GM18508 (cell line): ENCODE results near the gene ARRDC2.
"Not testable (repeated sequence)": the region's sequence is repeated elsewhere in the genome, so short reads cannot be mapped to it uniquely, and the experiment has no call there.

Source experiments
- ATAC-seq: cut with Tn5 transposase; IDR thresholded peaks from one replicate; pipeline ENCODE4 v1.9.1; 2021; ENCODE audit warnings: moderate number of reproducible peaks; ENCODE audit not compliant: insufficient read depth, unreplicated experiment

Gene ARRDC2

GRCh38 chr19:17988161-17988560, 19.8 kb upstream of the ARRDC2 start:
- ATAC-seq = no peak

- no peak for ATAC-seq
Observed at GRCh38 chr19:17989425-17990094, 18.4 kb upstream of the ARRDC2 start.

DNA sequence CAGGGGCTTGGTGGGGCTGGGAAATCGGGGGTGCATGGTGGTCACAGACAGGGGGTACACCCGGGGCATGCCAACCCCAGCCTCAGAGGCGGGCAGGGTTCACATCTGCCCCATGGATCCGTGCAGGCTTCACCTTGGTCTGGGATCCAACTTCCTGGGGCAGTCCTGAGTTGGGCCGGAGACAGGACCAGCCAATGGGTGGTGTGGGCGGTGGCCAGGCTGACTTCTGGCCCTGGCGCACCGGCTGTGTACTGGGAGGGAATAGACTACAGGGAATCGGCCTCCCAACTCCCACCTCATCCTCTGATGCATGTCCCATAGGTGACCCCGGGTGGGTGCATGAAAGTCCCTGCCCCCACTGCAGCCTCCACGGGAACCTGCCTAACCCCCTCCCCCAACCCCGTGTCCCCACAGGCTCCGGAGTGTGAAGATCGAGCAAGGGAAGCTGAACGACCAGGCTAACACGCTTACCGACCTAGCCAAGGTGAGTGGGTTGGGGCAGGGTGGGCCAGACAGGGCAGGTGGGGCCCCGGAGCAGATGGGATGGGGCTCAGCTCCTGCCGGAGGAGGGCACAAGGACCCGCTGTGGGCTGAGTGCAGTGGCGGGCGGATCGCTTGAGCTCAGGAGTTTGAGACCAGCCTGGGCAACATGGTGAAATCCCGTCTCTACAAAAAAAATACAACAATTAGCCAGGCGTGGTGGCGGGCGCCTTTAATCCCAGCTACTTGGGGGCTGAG, 14.7 kb upstream of the ARRDC2 start:
- ATAC-seq = no peak

DNA sequence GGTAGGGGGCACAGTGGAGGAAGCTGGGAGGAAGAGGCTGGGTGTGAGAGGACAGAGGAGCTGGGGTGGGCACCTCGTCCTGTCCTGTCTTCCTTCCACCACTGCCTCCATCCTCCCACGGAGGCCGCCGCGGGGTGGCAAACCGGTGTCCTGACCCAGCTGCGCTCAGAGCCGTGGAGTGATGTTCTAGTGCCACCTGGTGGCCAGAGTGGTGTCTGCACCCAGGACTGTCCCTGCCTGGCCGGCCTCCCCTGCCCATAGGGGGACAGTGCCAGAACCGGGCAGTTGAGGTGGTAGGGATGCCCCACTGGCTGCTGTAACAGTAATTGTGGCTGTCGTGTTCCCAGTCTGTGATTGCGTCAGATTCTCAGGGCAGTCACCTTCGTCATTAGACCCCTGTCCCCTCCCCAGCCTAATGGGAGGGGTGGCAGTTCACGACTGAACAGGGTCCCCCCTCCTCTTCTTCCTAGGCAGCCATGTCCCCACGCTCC, 11.1 kb upstream of the ARRDC2 start:
- no peak for ATAC-seq

- no peak for ATAC-seq
Observed at GRCh38 chr19:17997969-17998826, 9.8 kb upstream of the ARRDC2 start.

DNA sequence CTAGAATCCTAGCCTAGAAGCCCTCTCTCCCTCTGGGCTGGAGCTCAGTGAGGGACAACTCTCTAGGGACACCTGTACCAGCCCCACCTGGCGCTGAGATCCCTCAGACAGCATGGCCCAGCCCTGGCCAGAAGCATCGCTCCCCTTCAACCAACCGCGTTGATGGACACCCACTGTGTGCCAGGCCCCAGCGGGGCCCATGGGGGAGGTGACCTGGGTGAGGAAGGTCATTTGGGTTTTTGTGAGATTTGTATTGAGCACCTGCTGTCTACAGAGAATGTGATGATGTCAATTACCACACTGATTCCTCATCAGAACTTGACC, 9.2 kb upstream of the ARRDC2 start:
- no peak for ATAC-seq

GRCh38 chr19:17999684-18000479, 8.1 kb upstream of the ARRDC2 start:
- no peak for ATAC-seq

- no peak for ATAC-seq
Observed at GRCh38 chr19:18000480-18000914, 7.5 kb upstream of the ARRDC2 start.

DNA sequence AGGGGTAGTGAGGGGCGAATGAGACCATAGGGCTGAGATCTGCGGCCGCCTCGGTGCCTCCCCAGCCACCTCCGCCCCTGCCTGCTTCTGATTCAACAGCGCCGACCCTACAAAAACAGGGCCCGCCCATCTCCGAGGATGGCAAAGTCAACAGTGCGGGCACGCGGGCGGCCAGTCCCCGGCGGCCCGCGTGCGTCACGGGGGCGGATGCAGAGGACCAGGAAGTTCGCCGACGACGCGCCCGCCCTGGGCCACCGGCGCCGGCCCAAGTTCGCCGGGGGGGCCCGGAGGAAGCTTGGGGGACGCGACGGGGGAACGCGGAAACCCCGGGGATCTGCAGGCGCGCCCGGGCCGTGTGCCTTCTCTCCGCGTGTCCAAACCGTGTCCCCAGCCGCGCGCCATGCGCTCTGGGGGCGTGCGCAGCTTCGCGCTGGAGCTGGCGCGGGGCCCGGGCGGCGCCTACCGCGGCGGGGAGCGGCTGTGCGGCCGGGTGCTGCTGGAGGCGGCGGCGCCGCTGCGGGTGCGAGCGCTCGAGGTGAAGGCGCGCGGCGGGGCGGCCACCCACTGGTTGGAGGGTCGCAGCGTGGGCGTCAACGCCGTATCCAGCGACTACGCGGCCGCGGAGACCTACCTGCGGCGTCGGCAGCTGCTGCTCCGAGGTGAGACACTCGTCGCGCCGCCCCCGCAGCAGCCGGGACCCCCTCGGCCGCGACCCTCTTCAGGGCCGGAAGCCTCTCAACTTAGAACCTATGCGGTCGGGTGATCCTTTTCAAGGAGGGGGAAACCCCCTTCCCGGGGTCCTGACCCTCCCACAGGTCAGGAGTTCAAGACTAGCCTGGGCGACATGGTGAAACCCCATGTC, 6.8 kb upstream of the ARRDC2 start:
- no peak for ATAC-seq

DNA sequence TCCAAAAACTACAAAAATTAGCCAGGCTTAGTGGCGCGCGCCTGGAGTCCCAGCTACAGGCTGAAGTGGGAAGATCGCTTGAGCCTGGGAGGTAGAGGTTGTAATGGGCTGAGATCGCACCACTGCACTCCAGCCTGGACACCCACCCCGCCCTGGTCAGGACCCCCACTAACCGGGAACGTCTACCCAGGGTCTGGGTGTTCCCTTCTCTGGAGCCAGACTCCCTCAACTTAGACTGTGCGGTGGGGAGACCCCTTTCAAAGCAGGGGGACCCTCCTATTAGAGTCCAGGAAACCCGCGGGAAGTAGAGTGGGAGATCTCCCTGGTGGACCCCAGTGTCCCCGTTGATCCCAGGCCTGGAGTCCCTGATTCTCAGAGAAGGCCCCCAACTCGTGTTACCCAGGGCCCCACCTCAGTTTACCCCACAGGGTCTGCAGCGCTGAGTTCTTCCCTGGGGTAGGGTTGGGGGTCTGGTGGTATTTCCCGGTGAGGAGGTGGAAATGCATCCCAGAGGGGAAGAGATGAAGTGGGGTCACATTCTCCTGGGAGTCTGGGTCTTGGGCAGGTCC, 6.1 kb upstream of the ARRDC2 start:
- ATAC-seq = no peak

GRCh38 chr19:18002347-18002850, 5.6 kb upstream of the ARRDC2 start:
- no peak for ATAC-seq

DNA sequence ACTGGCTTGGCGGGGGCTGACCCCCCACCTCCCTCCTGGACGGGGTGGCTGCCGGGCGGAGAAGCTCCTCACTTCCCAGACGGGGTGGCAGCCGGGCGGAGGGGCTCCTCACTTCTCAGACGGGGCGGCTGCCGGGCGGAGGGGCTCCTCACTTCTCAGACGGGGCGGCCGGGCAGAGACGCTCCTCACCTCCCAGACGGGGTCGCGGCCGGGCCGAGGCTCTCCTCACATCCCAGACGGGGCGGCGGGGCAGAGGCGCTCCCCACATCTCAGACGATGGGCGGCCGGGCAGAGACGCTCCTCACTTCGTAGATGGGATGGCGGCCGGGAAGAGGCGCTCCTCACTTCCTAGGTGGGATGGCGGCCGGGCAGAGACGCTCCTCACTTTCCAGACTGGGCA, 2.2 kb upstream of the ARRDC2 start:
- ATAC-seq = not testable (repeated sequence)

GRCh38 chr19:18007044-18007916, 690 bp upstream of the ARRDC2 start:
- ATAC-seq = no peak

GRCh38 chr19:18008814-18009213, 844 bp downstream of the ARRDC2 start:
- no peak for ATAC-seq

DNA sequence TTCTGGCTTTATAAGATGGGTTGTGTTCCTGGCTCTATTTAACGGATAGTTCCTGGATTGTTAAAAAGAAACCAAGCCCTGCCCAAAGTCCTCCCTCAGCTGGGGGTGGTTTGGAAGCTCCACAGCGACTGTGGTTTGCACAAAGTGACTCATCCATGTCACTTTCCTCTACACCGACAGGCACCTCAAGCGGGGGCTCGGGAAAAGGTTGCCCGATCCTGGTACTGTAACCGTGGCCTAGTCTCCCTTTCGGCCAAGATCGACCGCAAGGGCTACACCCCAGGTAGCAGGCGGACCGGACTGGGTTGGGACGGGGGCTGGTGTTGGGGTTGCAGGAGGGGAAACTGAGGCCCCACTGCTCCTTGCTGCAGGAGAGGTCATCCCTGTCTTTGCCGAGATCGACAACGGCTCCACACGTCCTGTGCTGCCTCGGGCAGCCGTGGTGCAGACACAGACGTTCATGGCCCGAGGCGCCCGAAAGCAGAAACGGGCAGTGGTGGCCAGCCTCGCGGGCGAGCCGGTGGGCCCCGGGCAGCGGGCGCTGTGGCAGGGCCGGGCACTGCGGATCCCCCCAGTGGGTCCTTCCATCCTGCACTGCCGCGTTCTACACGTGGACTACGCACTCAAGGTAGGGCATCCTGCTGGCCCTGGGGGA, 1.6 kb downstream of the ARRDC2 start:
- ATAC-seq = no peak

DNA sequence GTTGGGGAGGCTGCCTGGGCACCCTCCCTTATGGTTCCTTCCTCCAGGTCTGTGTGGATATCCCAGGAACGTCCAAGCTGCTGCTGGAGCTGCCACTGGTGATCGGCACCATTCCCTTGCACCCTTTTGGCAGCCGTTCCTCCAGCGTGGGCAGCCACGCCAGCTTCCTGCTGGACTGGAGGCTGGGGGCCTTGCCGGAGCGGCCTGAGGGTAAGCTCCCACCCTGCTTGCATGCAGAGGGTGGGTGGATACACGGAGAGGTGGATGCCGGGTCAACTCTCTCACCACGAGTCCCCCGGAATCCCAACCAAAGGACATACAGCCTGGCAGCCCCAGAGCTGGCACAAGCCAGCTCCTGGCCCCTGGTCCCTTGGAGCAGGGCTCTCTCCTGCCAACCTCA, 2.2 kb downstream of the ARRDC2 start:
- ATAC-seq = no peak
